Endothelial cell of umbilical vein (primary cell): ENCODE data around the gene HINFP. TPM values are rescaled to one million over a fixed set of nuclear protein-coding genes. Genes with fewer than 3 reads are reported as not detected.

Source experiments
- Bru-seq: library from RNA; stranded (reverse); fragments of 400-500 nt; gene quantifications from one replicate; lab custom pipeline; 2021; lab: Mats Ljungman, UMichigan
- BruChase-seq, 2 experiments: library from RNA; stranded (reverse); fragments of 400-500 nt; gene quantifications; one replicate each; lab custom pipeline; 2021; lab: Mats Ljungman, UMichigan
- BruUV-seq: library from RNA; stranded (reverse); fragments of 400-500 nt; replicated peaks from 2 replicates; lab custom pipeline; 2021; lab: Mats Ljungman, UMichigan
- CTCF ChIA-PET: fragments of 300-600, 350-600 bp; sonication (Branson Sonifier 250); formaldehyde crosslinking; loops from one replicate; lab custom pipeline; 2021; ENCODE audit warnings: antibody characterized with exemption, inconsistent platforms; lab: Charles Lee
- POLR2A ChIA-PET: fragments of 300-600, 350-600 bp; sonication (Branson Sonifier 250); formaldehyde crosslinking; loops from one replicate; lab custom pipeline; 2021; ENCODE audit warnings: antibody characterized with exemption, inconsistent platforms; lab: Charles Lee
- DNase-seq: peaks from one replicate; pipeline ENCODE4 v3.0.0-alpha.2; 2011; ENCODE audit warnings: low read depth, low spot score
- FAIRE-seq: peaks from 2 replicates; lab custom pipeline; 2011; peaks lifted over from hg19 to GRCh38; lab: Jason Lieb, UNC
- H2AFZ ChIP-seq: 2 replicates; pipeline ENCODE4 v1.6.0; 2012; ENCODE audit warnings: low read depth, low read length, control low read depth, inconsistent platforms
- H3K27ac ChIP-seq: 2 replicates; pipeline ENCODE4 v1.5.1; 2011; ENCODE audit warnings: low read depth, mild to moderate bottlenecking, control low read depth, low read length, moderate library complexity; ENCODE audit not compliant: insufficient read depth
- H3K27me3 ChIP-seq, 2 experiments: 2 replicates each; pipeline versions ENCODE4 v1.6.0 to v1.6.1; 2011; ENCODE audit warnings: low read length in 2 of 2, mixed read lengths in 1 of 2; ENCODE audit not compliant: control insufficient read depth in 2 of 2, insufficient read depth in 2 of 2
- H3K36me3 ChIP-seq, 2 experiments: 2 replicates in 1 of 2; 3 replicates in 1 of 2; pipeline ENCODE4 v1.5.1; 2011; ENCODE audit warnings: low read length in 2 of 2, mild to moderate bottlenecking in 1 of 2, moderate library complexity in 1 of 2; ENCODE audit not compliant: control insufficient read depth in 2 of 2, insufficient read depth in 2 of 2; ENCODE audit errors: extremely low read depth in 1 of 2
- H3K4me1 ChIP-seq: 3 replicates; pipeline ENCODE4 v1.5.1; 2011; ENCODE audit warnings: mild to moderate bottlenecking, low read length; ENCODE audit not compliant: control insufficient read depth, insufficient read depth; ENCODE audit errors: extremely low read depth
- H3K4me2 ChIP-seq: 2 replicates; pipeline ENCODE4 v1.6.1; 2011; ENCODE audit warnings: low read length, control low read depth, mixed read lengths; ENCODE audit not compliant: insufficient read depth
- H3K4me3 ChIP-seq, 3 experiments: fragments of 200-600 bp in 1 of 3; sonication (generic), shearing (Covaris generic) in 1 of 3; replicated peaks in 1 of 3; 2 replicates each; pipeline ENCODE4 v1.5.1; 2011 to 2016; ENCODE audit warnings: control low read depth in 3 of 3, low read length in 3 of 3, mild to moderate bottlenecking in 2 of 3, inconsistent platforms in 1 of 3, low read depth in 1 of 3, moderate library complexity in 1 of 3; ENCODE audit not compliant: insufficient read depth in 1 of 3
- H3K79me2 ChIP-seq: 2 replicates; pipeline ENCODE4 v1.6.0; 2012; ENCODE audit warnings: low read length, inconsistent platforms; ENCODE audit not compliant: control insufficient read depth, insufficient read depth
- H3K9ac ChIP-seq: replicated peaks from 2 replicates; pipeline ENCODE3; 2011; ENCODE audit warnings: low read length, control low read depth; ENCODE audit not compliant: insufficient read depth; ENCODE audit errors: extremely low read depth
- H3K9me1 ChIP-seq: replicated peaks from 3 replicates; pipeline ENCODE4 v1.6.0; 2011; ENCODE audit warnings: mild to moderate bottlenecking, low read length; ENCODE audit not compliant: control insufficient read depth, insufficient read depth; ENCODE audit errors: extremely low read depth
- H3K9me3 ChIP-seq: replicated peaks from 2 replicates; pipeline ENCODE4 v1.5.1; 2012; ENCODE audit warnings: low read length, inconsistent platforms; ENCODE audit not compliant: control insufficient read depth, insufficient read depth
- H4K20me1 ChIP-seq: replicated peaks from 2 replicates; pipeline ENCODE3; 2011; ENCODE audit warnings: mild to moderate bottlenecking, low read length; ENCODE audit not compliant: control insufficient read depth, insufficient read depth; ENCODE audit errors: extremely low read depth
- EZH2 ChIP-seq: IDR thresholded peaks from 2 replicates; pipeline ENCODE4 v1.6.1; 2012; ENCODE audit warnings: borderline replicate concordance, low read depth, mild to moderate bottlenecking, moderate library complexity, low read length, inconsistent platforms; ENCODE audit not compliant: severe bottlenecking
- FOS ChIP-seq: IDR thresholded peaks from 2 replicates; pipeline ENCODE4 v1.6.1; 2011; ENCODE audit warnings: mild to moderate bottlenecking, low read length, moderate library complexity, borderline replicate concordance; ENCODE audit not compliant: insufficient read depth
- GATA2 ChIP-seq: IDR thresholded peaks from 2 replicates; pipeline ENCODE4 v1.7.0; 2011; ENCODE audit warnings: low read depth, mild to moderate bottlenecking, moderate library complexity, mixed read lengths, low read length; ENCODE audit not compliant: insufficient read length, insufficient read depth
- JUN ChIP-seq: IDR thresholded peaks from 2 replicates; pipeline ENCODE4 v1.6.1; 2011; ENCODE audit warnings: borderline replicate concordance, low read depth; ENCODE audit not compliant: insufficient read length, insufficient read depth
- MYC ChIP-seq: IDR thresholded peaks from one replicate; pipeline ENCODE4 v1.6.1; 2011; ENCODE audit warnings: mild to moderate bottlenecking, low read depth, low read length
- POLR2A ChIP-seq: IDR thresholded peaks from 2 replicates; pipeline ENCODE4 v1.6.1; 2012; ENCODE audit warnings: low read depth, mild to moderate bottlenecking, control low read depth, low read length
- POLR2AphosphoS5 ChIP-seq: IDR thresholded peaks from 2 replicates; pipeline ENCODE4 v1.6.1; 2012; ENCODE audit warnings: low read depth, mild to moderate bottlenecking, control low read depth, low read length, moderate library complexity; ENCODE audit not compliant: insufficient read depth
- dilution Hi-C: fragments of 300-500 bp; cut with MboI; formaldehyde crosslinking; loops from one replicate; pipeline ENCODE4 v1.15.0; 2019; ENCODE audit warnings: low sequenced_read_pairs; ENCODE audit not compliant: extremely low pct_ligation_motif_present
- intact Hi-C: fragments of 100-400 bp; cut with micrococcal nuclease; formaldehyde crosslinking; loops from one replicate; pipeline ENCODE4 v1.10.0; 2022
- long read RNA-seq: library from polyadenylated mRNA; stranded (forward); transcript quantifications from one replicate; pipeline ENCODE4 v2.0.0, GENCODE V29; 2021
- polyA minus RNA-seq, 3 experiments: library from RNA; depleted of rRNA, polyadenylated mRNA; stranded (reverse); fragments of >200 nt; gene quantifications; 1 replicate in 1 of 3; 2 replicates in 2 of 3; pipeline ENCODE4 v1.2.3, GENCODE V29; 2011
- polyA plus RNA-seq, 4 experiments: library from polyadenylated mRNA; depleted of rRNA in 3 of 4; stranded (reverse) in 3 of 4; unstranded in 1 of 4; fragments of >200 nt; gene quantifications; 2 replicates each; pipeline versions ENCODE4 v1.2.1 to v1.2.3, GENCODE V29; 2011 to 2012; ENCODE audit warnings: missing spikeins in 1 of 4
- total RNA-seq: library from RNA; stranded (reverse); gene quantifications from 2 replicates; pipeline ENCODE4 v1.2.3, GENCODE V29; 2021
- TF ChIP-seq, protein P1 (sequence below), 2 donors: IDR thresholded peaks; 1 replicate in 1 of 2; 2 replicates in 1 of 2; pipeline ENCODE4 v1.5.1; 2011; ENCODE audit warnings: low read length in 2 of 2, mild to moderate bottlenecking in 2 of 2, moderate library complexity in 2 of 2, control low read depth in 1 of 2, inconsistent platforms in 1 of 2, low read depth in 1 of 2; ENCODE audit not compliant: insufficient read depth in 1 of 2; ENCODE audit errors: extremely low read depth in 1 of 2
- TF ChIP-seq, protein P2 (sequence below): IDR thresholded peaks from 2 replicates; pipeline ENCODE4 v1.6.1; 2011; ENCODE audit not compliant: insufficient read depth, insufficient read length

The HINFP gene, protein sequence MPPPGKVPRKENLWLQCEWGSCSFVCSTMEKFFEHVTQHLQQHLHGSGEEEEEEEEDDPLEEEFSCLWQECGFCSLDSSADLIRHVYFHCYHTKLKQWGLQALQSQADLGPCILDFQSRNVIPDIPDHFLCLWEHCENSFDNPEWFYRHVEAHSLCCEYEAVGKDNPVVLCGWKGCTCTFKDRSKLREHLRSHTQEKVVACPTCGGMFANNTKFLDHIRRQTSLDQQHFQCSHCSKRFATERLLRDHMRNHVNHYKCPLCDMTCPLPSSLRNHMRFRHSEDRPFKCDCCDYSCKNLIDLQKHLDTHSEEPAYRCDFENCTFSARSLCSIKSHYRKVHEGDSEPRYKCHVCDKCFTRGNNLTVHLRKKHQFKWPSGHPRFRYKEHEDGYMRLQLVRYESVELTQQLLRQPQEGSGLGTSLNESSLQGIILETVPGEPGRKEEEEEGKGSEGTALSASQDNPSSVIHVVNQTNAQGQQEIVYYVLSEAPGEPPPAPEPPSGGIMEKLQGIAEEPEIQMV
- 32.6 and 33.4 TPM in 2 replicates for total RNA-seq
- polyA plus RNA-seq: 30.8 and 34.6 TPM in 2 replicates
- polyA plus RNA-seq (2011; cell fraction: cytosol; rRNA removed): 21.0 and 21.9 TPM in 2 replicates
- polyA plus RNA-seq (2011; cell fraction: nucleus; rRNA removed): 102 and 113 TPM in 2 replicates
- polyA plus RNA-seq (2012): 11.6 and 15.8 TPM in 2 replicates
- polyA minus RNA-seq: 39.0 and 42.6 TPM in 2 replicates
- 13.6 TPM for polyA minus RNA-seq (2011; cell fraction: cytosol; rRNA and poly(A)+ RNA removed)
- 33.2 and 47.0 TPM in 2 replicates for polyA minus RNA-seq (2011; cell fraction: nucleus; rRNA and poly(A)+ RNA removed)
- percentile 67 among the genes with signal in this experiment for Bru-seq, nascent RNA
- percentile 72 among the genes with signal in this experiment for BruChase-seq, experiment 1, labeled RNA remaining after a 6-hour chase
- BruChase-seq, experiment 2, labeled RNA remaining after a 2-hour chase: percentile 75 among the genes with signal in this experiment
- long read RNA-seq, transcript HINFP-201 (10 exons, 3,163 nt): major isoform, 6 of 38 reads
- long read RNA-seq, partial matches to known transcripts: 14 of 38 reads
- long read RNA-seq, other reads (novel, unspliced or antisense): 18 of 38 reads

DNA sequence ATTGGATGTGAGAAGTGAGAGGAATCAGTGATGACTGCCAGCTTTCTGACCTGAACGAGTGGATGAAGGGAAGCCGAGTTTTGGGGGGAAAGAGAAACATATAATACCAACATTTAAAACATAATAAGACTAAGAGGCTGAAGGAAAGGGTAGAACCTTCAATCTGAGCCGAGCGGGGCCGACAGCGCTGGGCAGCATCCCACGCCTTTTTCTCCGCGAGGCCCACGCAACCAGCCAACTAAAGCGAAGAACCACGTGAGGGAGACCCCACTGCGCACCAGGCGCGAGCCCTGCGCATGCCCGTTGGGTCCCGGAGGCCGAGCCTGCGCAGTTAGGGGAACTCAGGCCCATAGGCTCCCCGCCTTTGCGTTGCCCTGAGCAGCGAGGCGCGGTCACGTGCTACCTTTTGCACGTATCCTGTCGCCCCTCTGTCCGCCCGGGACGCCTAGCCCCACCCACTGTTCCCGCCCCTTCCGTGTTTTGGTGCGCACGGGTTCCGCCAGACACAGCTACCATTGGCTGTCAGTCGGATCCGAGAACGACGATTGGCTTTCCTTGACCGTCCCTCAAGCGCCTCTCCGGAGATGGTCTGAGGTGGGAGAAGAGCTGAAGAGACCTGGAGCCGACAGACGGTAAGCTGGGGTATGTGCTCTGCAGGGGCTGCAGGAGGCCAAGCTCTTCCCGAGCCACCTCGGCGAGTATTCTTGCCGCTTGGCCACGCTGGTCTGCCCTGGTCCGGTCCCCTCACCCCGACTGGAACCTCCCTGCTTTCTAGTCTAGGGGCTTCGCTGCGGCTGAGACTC is at the start of gene HINFP:
Gene HINFP, plus strand, starts transcription at position 573 of the 803 bp plus-strand sequence. CDS start 5,365 bp downstream, outside the sequence.
- FAIRE-seq: peak; percentile 100
- no TSS peak for BruUV-seq
- H3K9me3 ChIP-seq: no peaks in the 10 kb centered on the region

More for the DNA sequence above, at the start of gene HINFP:
- peak within 1 kb of the TSS; percentile 71 for H2AFZ ChIP-seq
- H3K79me2 ChIP-seq: peaks cover 13% of the 10 kb centered on the region
- TF ChIP-seq FOS (no peak), POLR2AphosphoS5 (peak; percentile 82), EZH2 (no peak), JUN (no peak), GATA2 (no peak), POLR2A (peak; percentile 97), MYC (no peak)
- TF ChIP-seq, protein P1, sequence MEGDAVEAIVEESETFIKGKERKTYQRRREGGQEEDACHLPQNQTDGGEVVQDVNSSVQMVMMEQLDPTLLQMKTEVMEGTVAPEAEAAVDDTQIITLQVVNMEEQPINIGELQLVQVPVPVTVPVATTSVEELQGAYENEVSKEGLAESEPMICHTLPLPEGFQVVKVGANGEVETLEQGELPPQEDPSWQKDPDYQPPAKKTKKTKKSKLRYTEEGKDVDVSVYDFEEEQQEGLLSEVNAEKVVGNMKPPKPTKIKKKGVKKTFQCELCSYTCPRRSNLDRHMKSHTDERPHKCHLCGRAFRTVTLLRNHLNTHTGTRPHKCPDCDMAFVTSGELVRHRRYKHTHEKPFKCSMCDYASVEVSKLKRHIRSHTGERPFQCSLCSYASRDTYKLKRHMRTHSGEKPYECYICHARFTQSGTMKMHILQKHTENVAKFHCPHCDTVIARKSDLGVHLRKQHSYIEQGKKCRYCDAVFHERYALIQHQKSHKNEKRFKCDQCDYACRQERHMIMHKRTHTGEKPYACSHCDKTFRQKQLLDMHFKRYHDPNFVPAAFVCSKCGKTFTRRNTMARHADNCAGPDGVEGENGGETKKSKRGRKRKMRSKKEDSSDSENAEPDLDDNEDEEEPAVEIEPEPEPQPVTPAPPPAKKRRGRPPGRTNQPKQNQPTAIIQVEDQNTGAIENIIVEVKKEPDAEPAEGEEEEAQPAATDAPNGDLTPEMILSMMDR (IDR thresholded peaks at IDR 0.05; ENCODE audit: extremely low read depth in 1 of 2, insufficient read depth in 1 of 2, low read depth in 1 of 2, low read length in 2 of 2): no peak
- TF ChIP-seq, protein P2, sequence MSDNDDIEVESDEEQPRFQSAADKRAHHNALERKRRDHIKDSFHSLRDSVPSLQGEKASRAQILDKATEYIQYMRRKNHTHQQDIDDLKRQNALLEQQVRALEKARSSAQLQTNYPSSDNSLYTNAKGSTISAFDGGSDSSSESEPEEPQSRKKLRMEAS: peak; percentile 97
- H3K9me1 ChIP-seq: no peaks in the 10 kb centered on the region
- H3K27ac ChIP-seq: peak within 1 kb of the TSS; percentile 4
- peak within 1 kb of the TSS; percentile 85 for H3K4me2 ChIP-seq
- intact Hi-C loops: loop anchor here (1.0 kb wide), 3 partner anchors 14 to 47 kb away; partner anchors contain the start of genes C2CD2L and NLRX1
- peaks cover 0 to 7% of the 10 kb centered on the region in 2 experiments for H3K36me3 ChIP-seq
- H3K27me3 ChIP-seq: no peaks in the 10 kb centered on the region
- peaks cover 11% of the 10 kb centered on the region for H3K4me1 ChIP-seq
- H3K9ac ChIP-seq: peak within 1 kb of the TSS; percentile 50
- dilution Hi-C loops: no loop called here
- peak within 1 kb of the TSS; percentile 62 to 93 (median 85) for H3K4me3 ChIP-seq
- no peaks in the 10 kb centered on the region for H4K20me1 ChIP-seq
- ChIA-PET CTCF (interaction anchor here (0.7 to 2.4 kb wide), 9 partner anchors 10 to 217 kb away, joined by 3 to 15 read pairs (median 5); partner anchors contain the start of genes C2CD2L, DPAGT1 and NLRX1), POLR2A (interaction anchor here (0.6 to 2.0 kb wide), 6 partner anchors 12 to 81 kb away, joined by 3 to 7 read pairs (median 4); partner anchors contain the start of genes C2CD2L and DPAGT1)
- peak; percentile 100 for DNase-seq
